HG02981 (cell line): ENCODE data around the gene TTC23.

Experiments
- ATAC-seq: cut with Tn5 transposase; IDR thresholded peaks from one replicate; pipeline ENCODE4 v1.9.1; 2021; ENCODE audit warnings: mild to moderate bottlenecking, moderate library complexity; ENCODE audit not compliant: unreplicated experiment

The TTC23 gene

DNA sequence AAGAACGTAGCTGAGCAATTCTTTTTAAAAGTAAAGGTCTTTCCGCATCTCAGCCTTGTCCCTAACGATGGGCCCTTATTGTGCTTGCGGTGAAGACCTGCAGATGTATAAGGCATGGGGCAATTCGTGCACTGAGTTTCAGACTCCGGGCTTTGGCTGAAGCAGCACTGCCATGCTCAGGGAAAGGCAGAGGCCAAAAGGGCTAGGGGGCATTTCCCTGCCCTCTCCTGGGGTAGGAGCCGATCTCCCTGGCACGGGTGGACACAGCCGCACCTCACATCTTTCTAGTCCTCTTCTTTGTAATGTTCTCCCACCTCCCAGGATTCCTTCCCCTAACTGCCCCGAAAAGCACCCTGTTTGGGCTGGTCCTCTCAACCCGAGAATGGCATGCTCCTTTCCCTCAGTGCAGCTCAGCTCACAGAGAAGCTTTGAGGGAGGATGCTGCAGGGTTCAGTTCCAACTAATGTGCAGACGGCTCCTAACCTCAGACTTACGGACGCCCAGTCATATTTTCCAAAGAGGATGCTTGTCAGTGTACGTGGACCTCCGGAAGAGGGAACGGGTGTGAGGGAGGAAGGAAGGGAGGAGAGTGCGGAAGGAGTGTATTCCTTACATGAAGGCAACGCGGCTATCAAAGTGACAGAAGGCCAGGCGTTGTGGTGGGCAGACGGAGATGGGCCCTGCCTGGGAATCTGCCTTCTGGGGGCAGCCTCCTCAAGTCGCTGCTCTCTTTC, 83.3 kb downstream of the TTC23 start:
- no peak for ATAC-seq

DNA sequence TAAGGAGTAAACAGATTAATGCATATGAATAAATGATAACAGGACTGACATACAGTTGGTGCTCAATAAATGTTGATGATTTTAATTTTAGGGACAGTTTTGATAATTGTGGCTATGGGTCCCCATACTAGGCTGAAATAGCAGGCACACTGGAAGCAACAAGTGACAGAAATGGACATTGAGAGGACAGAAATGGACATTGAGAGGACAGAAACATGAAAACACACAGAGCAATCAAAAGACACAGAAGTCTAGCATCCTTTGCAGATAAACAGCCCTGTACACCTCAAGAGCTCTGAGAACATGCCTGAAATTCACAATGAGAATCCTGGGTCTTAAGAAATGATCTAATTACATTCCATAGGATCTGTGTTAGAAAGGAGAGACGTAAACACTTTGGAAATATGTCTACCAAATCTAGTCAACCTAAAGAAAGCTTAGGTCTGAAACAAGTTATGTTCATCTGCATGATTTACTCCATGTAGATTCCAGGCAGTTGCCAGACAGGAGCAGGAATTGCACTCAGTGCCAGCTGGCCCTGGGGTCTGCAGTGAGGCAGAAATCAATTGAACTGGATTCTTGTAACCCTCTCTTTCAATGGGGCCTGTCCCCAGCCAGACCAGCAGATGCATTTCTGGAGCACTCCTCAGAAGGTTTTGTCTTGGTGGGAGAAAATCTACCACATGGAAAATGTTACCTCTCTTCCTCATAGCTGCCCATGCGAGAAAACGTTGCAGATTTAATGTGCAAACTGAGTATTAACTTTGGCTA, 84.2 kb downstream of the TTC23 start:
- ATAC-seq: no peak

DNA sequence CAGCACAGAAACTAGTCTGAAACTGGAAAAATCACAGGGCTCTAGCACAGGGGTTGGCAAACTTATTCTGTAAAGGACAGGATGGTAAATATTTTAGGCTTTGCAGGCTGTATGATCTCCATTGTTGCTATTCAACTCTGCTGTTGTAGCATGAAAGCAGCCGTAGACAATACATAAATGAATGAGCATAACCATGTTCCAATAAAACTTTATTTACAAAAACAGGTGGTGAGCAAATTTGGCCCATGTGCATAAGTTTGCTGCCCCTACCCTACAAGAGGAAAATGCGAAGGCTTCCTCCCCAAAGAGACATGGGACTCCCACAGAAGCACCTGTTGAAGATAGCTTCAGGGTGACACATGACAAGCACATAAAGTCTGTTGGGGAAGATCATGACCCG, 85.3 kb downstream of the TTC23 start:
- ATAC-seq: no peak

DNA sequence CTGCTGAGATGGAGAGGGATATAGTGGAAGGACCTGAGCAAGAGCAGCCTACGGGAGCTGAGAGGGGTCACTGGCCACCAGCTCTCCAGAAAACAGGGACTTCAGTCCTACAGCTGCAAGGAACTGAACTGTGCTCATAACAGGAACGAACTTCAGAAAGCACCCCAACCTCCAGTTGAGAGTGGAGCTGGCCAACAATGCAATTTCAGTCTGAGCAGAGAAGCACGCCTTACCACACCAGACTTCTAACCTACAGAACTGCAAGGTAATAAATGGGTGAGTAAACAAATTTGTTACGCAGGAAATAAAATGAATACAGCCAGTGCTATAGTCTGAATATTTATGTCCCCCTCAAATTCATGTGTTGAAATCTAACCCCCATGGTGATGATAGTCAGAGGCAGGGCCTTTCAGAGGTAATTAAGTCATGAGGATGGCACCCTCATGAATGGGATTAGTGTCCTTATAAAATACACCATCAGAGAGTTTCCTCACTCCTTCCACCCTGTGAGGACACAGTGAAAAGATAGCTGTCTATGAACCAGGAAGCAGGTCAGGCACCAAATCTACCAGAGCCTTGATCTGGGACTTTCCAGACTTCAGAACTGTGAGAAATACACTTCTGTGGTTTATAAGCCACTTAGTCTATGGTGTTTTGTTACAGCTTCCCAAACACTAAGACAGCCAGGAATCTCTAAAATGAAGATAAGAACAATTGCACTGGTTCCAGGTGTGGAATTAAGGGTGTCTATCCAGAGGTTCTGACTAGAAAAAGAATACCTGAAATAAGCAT, 85.9 kb downstream of the TTC23 start:
- no peak for ATAC-seq

DNA sequence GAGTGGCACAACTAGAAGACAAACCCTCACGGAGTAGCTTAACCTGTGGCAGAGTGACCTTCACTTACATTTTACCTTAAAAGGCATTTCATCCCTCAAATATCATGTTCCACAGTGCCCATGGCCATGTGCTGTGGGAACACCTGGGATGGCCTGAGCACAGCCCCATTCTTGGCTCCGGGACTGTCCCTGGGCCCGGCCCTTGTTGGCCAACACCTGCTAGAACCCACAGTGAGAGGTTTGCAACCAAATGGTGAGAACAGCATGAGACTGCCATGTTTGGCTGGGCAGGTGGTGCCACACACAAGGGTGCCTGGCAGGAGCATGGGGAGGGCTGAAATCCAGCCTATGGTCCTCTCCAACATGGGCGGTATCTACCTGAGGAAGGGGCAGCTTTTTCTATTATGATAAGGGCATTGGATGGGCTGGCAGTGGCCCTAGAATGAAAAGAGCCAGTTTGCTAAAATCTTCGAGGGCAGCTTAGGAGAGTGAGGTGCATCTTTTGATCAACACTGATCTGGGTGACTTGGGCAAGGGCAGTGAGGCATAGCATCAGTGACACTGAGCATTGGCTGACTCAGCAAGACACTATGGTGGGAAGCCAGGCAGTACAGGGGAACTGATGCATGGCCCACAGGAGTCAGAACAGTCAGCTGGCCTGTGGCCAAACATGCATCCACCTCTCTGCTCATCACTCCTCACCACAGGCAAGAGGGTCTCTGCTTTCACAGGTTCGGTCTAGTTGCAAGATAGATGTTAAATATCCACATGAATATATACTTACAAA, 90.6 kb downstream of the TTC23 start:
- ATAC-seq: no peak

DNA sequence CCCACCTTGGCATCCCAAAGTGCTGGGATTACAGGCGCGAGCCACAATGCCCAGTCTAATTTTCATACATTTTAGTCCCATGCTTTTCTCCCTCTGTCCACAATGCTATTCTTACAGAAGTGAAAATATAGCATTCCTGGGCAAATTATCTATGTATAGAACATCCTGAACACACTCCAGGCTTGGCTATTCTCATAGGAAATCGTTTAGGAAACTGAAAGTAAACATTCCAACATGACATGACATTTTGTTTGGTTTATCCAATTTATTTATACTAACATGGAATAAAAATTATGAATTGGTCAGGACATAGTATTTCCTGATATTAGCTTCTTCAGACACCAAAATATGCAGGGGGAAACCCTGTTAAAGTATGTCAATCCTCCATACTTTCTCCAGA, 91.9 kb downstream of the TTC23 start:
- ATAC-seq: no peak

DNA sequence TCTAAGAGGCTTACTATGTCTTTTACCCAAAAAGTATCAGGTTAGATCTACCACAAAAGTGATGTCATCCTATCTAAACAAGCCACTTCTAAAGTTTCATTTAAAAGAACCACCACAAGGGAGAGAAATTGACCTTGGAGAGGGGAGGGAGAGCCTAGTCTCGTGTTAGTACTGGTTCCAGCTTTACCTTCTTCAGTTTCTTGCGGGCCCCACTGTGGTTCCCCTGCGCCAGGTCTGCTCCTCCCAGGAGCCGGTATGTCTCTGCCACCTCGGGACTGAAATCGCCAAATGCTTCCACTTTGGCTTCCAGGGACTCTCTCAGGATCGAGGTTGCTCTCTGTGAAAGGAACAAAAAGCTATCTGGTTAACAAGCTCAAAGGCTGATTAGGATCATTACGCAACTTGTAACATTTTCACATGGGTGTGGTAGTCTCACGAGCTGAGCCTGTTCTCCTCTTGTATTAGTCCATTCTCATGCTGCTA, 93.4 kb downstream of the TTC23 start:
- no peak for ATAC-seq

DNA sequence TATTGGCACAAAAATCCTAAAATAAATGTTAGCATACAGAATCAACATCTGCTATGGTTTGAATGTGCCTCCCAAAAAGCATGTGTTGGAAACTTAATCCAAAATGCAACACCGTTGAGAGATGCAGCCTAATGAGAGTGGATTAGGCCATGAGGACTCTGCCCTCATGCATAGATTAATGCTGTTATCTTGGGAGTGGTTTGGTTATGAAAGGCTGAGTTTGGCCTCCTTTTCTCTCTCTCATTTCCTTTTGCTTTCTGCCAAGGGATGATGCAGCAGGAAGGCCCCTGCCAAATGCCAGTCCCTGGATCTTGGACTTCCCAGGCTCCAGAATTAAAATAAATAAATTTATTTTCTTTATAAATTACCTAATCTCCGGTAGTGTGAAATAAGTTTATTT, 95.1 kb downstream of the TTC23 start:
- no peak for ATAC-seq

DNA sequence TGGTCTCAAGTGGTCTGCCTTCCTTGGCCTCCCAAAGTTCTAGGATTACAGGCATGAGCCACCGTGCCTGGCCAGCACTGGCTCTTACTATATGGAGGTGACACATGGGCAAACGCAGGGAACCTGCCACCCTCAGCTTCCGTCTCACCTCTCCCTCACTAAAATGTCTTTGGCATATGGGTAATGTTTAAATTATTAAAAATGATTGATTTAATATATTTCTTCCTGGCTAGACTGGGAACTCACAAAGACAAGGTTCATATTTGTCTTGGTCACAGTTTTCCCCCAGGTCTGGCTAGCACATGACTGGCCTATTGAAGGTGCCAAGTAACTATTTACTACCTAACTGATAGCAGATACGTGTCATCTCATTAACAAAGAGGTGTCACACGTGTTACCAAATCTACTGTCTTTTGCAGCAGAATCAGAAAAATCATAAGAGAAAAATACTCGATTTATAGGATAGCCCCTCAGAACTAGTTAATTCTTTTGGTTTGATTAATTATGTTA, 96.3 kb downstream of the TTC23 start:
- no peak for ATAC-seq

DNA sequence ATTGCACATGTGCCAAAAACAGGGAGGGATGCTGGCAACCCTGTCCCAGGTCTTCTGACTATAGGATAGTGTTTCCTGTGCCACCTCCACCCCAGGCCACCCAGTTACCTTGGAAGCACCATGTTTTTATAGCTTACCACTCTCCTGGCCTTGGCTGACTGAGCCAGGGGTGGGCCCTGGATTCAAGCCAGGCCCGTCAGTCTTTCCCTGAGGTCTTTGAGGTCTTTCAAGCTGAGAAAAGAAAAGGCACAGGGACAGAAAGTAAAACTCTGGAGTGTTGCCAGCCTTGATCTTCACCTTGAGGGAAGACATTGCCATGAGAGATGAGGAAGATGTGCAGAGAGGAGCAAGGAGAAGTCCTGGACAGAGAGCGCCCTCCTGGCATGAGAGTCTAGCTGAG, 98.2 kb downstream of the TTC23 start:
- ATAC-seq: no peak

DNA sequence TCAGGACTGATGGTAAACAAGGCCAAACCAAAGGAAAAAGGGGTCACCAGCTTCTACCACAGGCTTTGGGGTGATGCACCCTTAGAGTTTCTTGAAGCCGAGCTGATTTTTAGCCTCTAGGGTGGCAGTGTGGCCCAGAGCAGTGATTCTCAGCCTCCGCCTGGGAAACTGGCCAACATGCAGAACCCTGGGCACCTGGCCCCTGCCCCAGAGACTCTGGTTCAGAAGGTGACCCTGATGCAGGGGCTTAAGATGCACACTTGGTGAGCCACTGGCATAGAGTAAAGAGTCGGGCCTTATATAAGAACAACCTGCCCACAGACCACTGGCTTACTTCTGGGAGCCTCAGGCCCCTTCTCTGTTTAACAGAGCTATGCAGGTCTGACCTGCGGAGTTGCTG, 100.0 kb downstream of the TTC23 start:
- ATAC-seq: no peak

DNA sequence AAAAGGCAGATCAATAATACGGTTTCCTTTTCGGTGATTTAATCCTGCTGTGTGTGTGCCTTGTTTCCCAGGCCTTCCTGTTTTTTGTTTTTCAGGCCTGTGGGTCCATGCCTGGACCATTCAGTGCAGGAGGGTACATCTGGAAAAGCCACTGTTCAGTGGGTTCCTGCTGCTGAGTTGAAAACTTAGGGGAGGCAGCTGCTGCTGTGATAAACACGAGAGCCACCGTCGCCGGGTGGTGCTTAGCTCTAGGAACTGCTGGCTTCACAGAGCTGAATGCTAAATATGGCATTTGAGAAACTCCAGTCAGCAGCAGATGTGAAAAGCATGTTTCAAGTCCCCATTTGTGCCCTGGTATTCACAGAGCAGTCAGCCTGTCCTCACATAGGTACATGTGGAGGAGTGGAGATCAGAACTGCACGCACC, 100.5 kb downstream of the TTC23 start:
- ATAC-seq: no peak

DNA sequence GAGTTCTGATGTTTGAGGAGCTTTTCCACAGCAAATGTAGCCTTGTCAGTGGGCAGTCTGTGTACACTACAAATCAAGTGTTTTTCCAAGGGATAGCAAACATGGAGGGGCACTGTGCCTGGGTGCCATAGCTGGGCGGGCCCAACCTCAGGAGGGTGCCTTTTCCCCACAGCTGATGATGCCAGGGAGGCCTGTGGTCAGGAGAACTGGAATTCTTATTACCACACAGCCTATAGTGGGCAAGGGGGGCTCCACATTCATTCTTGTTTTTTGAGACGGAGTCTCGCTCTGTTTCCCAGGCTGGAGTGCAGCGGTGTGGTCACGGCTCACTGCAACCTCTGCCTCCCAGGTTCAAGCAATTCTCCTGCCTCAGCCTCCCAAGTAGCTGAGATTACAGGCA, 102.7 kb downstream of the TTC23 start:
- no peak for ATAC-seq

DNA sequence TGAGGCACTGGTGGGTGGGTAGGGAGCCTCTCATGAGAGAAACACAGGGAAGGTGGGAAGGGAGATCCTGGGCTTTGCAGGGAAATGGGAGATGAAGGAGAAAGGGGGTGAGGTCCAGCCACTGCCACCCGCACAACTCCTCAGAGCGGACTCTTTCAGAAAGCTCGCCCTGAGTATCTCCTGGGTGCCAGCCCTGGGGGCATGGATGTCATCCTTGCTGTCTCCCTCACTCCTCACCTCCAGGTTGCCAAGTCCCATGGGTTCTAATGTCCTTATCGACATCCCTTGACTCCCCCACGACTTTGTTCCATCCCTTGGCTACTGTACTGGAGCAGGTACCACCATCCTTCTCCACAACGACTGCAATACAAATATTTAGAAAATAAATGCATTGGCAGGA, 103.6 kb downstream of the TTC23 start:
- ATAC-seq: no peak

DNA sequence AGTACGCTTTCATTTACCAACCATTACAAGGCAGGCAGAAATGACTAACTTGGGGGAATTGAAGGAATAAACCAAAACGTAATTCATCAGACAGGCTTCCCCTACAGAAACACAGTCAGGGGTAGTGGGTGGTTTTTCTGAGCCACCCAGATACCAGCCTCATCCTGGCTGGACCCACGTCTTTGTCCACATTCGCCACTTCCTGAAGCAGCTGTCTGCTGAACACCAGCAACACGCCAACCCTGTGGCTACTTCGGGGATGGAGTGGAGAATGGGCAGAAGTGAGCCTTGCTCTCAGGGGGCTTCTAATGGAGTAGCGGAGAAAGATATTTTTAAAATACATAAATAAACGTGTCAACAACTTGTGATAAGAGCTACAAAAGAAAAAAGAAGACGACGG, 104.4 kb downstream of the TTC23 start:
- ATAC-seq: no peak

DNA sequence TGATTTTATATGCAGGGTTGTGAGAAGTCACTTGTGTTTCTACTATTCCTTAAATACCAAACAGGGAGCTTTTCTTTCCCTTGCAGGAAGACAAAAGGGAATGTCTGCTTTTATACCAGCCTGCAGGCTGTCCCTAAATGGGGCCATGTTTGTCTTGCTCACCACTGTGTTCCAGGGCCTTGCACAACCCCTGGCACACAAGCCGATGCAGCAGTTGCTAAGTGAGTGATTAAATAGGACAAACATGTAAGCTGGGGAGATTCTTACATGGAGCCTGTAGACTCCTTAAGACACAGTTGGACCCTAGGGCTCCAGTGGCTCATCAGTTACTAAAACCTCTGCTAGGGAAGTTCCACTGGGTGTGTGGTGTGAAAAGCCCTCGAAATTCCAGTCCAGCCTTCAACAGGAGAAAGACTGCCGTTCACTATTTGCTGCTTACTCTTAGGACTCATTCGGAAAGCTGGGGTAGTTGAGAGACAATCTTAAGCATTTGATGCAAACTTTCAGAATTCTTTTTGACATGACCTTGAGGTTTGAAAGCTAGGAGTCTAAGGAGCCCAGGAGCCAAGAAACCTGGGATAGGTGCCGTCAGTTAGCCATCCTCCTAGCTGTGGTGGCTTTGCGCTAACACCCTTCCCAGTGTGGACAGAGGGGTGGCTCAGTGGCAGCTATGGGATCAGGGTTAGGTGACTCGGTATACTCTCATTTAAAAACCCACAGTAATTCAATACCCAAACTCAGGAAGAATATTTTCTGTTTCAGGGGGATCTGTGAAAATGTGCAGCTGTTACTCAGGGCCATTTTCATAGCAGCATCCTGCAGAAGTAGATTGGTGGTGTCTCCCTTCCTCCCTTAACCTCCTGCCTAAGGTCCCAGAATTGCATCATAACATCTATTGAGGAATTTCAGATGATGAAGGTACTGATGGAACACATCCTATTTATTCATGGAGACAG, 105.4 kb downstream of the TTC23 start:
- ATAC-seq: no peak

DNA sequence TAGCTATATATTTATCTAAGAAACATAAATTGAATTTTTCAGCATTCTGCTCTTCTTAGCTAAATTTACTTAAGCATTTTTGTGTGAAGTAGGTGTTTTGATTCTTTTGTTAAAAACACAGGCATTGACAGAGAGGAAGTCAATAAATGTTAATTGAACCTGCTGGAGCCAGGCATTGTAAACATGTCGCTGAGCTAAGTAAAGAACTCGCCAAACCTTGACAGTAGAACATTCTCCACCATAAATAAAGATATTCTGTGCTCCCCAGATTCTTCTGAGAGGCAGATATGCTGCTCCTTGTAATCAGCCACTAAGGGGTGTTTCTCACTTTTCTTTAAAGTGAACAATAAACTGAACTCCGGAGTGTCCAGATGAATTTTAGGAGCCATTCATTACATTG, 106.1 kb downstream of the TTC23 start:
- no peak for ATAC-seq

DNA sequence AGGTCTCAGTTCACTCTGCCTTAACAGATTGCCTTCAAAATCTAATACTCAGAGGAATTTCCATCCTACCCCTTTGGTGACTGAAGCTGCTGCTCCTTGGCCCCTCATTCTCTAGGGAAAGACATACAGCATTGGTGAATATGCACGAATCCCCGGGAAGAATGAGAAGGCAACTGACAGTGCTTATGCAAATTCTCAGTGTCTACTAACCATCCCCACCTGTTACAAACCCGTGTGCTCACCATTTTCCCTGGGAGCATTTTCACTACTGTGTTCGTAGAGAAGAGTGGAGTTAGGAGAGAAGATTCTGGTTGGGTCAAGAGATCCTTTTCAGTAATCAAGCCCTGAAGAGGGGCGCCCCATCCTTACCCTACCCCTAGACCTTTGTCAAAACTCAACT, 106.8 kb downstream of the TTC23 start:
- no peak for ATAC-seq

DNA sequence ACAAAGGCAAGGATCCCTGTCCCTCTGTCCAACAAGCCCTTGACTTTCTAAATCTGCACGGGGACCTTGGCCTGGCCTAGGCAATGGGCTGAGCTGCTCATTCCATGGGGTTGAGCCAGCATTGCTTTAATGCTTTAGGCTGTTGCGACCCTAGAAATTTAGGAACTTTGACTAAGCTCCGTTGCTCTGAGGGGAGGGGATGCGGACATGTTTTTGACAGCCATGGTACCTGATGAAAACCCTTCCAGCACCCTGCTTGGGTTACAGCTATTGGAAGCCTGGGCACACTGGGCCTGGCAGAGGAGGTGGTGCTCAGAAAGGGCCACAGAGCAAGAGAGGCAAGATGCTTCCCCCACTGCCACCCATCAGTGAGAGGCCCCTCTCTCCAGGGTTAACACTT, 107.4 kb downstream of the TTC23 start:
- ATAC-seq: no peak

DNA sequence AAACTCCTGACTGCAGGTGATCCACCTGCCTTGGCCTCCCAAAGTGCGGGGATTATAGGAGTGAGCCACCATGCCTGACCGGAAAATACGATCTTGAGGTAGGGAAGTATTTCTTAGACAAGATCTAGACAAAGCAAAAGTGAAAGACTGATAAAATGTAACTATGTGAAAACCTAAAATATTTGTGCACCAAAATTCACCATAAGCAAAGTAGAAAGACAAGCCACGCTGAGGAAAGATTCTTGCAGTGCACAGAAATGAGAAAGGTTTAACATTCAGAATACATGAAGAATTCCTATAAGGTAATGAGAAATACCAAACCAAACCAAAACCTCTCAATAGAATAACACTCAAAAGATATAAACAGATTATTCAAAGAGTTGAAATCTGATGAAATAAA, 108.8 kb downstream of the TTC23 start:
- no peak for ATAC-seq
